Kidney epithelial cell (primary cell): Measurements from ENCODE around the gene PCGF1. TPM values are rescaled to one million over a fixed set of nuclear protein-coding genes. Genes with fewer than 3 reads are reported as not detected.
"Not testable (repeated sequence)": the region's sequence is repeated elsewhere in the genome, so short reads cannot be mapped to it uniquely, and the experiment has no call there.

Experiments
- DNase-seq: peaks from one replicate; pipeline ENCODE4 v3.0.0-alpha.2; 2010; ENCODE audit warnings: low read depth
- H3K27me3 ChIP-seq: 2 replicates; pipeline ENCODE4 v1.6.0; 2011; ENCODE audit warnings: low read length; ENCODE audit not compliant: control insufficient read depth, insufficient read depth
- H3K36me3 ChIP-seq: 2 replicates; pipeline ENCODE4 v1.5.1; 2011; ENCODE audit warnings: low read length; ENCODE audit not compliant: control insufficient read depth, insufficient read depth
- H3K4me3 ChIP-seq: 2 replicates; pipeline ENCODE4 v1.5.1; 2011; ENCODE audit warnings: low read depth, mild to moderate bottlenecking, control low read depth, low read length
- total RNA-seq: library from RNA; depleted of rRNA; stranded (reverse); fragments of >200 nt; gene quantifications from 2 replicates; pipeline ENCODE4 v1.2.3, GENCODE V29; 2015
- TF ChIP-seq, protein P1 (sequence below): IDR thresholded peaks from 2 replicates; pipeline ENCODE4 v1.5.1; 2011; ENCODE audit warnings: mild to moderate bottlenecking, moderate library complexity, low read length, control low read depth, inconsistent platforms; ENCODE audit not compliant: insufficient read depth, poor library complexity, severe bottlenecking

Gene PCGF1
- total RNA-seq, 1 donor from 2014 or later, result 19.3 TPM

DNA sequence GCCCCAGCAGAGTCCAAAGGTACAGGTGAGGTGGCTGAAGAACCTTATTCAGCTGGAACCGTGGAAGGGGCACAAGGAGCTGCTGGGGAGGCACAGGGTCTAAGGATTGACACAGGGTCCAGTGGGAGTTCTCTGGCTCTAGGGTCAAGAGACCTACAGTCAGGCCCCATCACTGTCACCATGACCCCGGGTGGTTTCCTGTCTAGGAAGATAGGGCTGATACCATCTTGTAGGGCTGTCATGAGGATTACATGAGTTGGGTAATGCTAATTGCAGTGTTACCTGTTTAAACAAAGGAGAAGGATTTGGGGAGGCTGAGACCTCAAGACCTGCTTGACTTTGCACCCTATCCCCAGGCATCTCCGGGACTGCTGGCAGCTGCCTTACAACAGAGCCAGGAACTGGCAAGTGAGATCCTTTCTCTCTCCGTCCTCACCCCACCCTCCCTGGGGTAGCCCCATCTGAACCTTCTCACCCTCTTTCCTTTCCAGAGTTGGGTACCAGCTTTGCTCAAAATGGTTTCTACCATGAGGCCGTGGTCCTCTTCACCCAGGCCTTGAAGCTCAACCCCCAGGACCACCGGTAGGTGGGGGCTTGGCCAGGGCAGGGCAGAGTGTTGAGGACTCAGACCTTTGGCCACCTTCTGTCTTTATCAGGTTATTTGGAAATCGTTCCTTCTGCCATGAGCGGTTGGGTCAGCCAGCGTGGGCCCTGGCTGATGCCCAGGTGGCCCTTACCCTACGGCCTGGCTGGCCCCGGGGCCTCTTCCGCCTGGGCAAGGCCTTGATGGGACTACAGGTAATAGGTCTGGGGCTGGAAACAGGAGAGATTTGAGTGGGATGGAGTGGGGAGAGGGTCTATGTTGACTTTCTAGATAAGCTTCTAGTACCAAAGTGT, 15.6 kb downstream of the PCGF1 start:
- DNase-seq, result no peak
- Histone ChIP-seq H3K4me3 (no peak overlapping the region), H3K27me3 (no peaks in the 10 kb centered on the region), H3K36me3 (peaks cover 1% of the 10 kb centered on the region)
- TF ChIP-seq, protein P1, sequence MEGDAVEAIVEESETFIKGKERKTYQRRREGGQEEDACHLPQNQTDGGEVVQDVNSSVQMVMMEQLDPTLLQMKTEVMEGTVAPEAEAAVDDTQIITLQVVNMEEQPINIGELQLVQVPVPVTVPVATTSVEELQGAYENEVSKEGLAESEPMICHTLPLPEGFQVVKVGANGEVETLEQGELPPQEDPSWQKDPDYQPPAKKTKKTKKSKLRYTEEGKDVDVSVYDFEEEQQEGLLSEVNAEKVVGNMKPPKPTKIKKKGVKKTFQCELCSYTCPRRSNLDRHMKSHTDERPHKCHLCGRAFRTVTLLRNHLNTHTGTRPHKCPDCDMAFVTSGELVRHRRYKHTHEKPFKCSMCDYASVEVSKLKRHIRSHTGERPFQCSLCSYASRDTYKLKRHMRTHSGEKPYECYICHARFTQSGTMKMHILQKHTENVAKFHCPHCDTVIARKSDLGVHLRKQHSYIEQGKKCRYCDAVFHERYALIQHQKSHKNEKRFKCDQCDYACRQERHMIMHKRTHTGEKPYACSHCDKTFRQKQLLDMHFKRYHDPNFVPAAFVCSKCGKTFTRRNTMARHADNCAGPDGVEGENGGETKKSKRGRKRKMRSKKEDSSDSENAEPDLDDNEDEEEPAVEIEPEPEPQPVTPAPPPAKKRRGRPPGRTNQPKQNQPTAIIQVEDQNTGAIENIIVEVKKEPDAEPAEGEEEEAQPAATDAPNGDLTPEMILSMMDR, result no peak

DNA sequence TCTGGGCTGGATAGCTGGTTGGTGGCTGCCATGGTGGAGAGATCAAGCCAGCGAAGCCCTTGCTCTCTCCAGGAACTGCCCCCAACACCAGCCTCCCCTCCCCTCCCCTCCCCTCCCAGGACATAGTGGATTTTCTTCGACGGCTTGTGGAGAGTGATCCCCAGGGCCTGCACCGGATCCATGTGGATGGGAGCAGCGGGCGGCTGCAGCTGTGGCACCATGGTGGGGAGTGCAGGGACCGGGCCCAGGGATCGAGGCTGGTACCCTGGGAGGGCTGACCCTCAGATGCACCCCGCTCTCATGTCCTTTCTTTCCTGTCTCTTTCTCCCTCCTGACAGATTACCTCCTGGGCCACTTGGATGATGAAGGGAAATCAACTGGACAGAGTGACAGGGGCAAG, 17.6 kb downstream of the PCGF1 start:
- DNase-seq, result no peak
- peaks cover 1% of the 10 kb centered on the region for H3K36me3 ChIP-seq
- TF ChIP-seq, protein P1, result no peak
- no peak overlapping the region for H3K4me3 ChIP-seq
- H3K27me3 ChIP-seq, result no peaks in the 10 kb centered on the region

DNA sequence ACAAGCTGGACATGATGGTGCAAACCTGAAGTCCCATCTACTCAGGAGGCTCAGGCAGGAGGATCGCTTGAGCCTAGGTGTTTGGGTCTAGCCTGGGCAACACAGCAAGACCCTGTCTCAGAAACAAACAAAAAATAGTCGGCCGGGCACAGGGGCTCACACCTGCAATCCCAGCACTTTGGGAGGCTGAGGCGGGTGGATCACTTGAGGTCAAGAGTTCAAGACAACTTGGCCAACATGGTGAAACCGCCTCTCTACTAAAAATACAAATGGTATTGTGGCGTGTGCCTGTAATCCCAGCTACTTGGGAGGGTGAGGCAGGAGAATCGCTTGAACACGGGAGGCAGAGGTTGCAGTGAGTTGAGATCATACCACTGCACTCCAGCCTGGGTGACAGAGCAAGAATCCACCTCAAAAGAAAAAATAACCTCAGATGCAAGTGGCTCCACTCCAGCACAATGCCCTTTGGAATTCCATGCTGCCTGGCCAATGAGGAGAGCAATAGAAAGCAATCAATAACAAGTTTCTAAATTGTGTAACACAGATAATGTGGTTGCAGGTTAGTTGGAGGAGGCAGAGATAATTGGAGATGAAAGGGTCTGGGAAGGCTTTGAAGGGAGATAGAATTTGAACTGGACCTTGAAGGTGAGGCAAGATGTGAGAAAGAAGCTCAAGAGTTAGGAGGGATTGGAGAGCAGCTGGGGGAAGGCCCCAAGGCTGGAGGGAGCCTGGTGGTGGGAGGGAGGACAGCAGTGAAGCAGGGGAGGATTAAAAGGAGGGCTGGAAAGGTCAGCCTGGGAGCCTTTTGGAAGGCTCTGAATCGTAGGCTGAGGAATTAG, 18.6 kb downstream of the PCGF1 start:
- Histone ChIP-seq H3K36me3 (peaks cover 1% of the 10 kb centered on the region), H3K4me3 (no peak overlapping the region), H3K27me3 (no peaks in the 10 kb centered on the region)
- TF ChIP-seq, protein P1, result no peak
- no peak for DNase-seq

GRCh38 chr2:74486141-74486540, 21.4 kb downstream of the PCGF1 start:
- DNase-seq, result no peak
- Histone ChIP-seq H3K4me3 (no peak overlapping the region), H3K27me3 (no peaks in the 10 kb centered on the region), H3K36me3 (no peaks in the 10 kb centered on the region)
- TF ChIP-seq, protein P1, result no peak

DNA sequence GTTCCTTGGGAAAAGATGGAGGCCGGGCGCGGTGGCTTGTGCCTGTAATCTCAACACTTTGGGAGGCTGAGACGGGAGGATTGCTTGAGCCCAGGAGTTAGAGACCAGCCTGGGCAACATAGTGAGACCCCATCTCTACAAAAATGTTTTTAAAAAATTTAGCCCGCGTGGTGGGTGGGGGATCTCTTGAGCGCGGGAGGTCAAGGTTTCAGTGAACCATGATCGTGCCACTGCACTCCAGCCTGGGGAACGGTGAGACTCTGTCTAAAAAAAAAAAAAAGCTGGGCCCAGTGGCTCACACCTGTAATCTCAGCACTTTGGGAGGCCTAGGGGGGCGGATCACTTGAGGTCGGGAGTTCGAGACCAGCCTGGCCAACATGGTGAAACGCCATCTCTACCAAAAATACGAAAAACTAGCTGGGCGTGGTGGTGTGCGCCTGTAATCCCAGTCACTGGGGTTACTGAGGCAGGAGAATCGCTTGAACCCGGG, 23.8 kb downstream of the PCGF1 start:
- H3K4me3 ChIP-seq, result peak overlapping the region; percentile 60
- not testable (repeated sequence) for H3K36me3 ChIP-seq, DNase-seq, H3K27me3 ChIP-seq
